Measurements from ENCODE around the gene TUBA4A.

TUBA4A gene

DNA sequence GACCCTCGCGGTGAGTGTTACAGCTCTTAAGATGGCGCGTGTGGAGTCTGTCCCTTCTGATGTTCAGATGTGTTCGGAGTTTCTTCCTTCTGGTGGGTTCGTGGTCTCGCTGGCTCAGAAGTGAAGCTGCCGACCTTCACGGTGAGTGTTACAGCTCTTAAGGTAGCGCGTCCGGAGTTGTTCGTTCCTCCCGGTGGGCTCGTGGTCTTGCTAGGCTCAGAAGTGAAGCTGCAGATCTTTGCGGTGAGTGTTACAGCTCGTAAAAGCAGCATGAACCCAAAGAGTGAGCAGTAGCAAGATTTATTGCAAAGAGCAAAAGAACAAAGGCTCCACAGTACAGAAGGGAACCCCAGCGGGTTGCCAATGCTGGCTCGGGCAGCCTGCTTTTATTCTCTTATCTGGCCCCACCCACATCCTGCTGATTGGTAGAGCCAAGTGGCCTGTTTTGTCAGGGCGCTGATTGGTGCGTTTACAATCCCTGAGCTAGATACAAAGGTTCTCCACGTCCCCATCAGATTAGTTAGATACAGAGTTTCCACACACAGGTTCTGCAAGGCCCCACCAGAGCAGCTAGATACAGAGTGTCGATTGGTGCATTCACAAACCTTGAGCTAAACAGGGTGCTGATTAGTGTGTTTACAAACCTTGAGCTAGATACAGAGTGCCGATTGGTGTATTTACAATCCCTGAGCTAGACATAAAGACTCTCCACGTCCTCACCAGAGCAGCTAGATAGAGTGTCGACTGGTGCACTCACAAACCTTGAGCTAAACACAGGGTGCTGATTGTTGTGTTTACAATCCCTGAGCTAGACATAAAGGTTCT, 53.0 kb downstream of the TUBA4A start (continued):
- peak; percentile 69 for TF ChIP-seq ZNF341 (tag by site-specific recombination; IDR thresholded peaks at IDR 0.05; ENCODE audit: low read depth)
